CD4-positive, alpha-beta T cell treated with Interleukin-1 beta for 1 hour (primary cell): ENCODE data around the gene ZNF670.
"Not testable (repeated sequence)": the region's sequence is repeated elsewhere in the genome, so short reads cannot be mapped to it uniquely, and the experiment has no call there.

ENCODE experiments used
- DNase-seq, 2 donors: peaks; one replicate each; pipeline ENCODE4 v3.0.0-alpha.2; 2020 to 2022

The ZNF670 gene

DNA sequence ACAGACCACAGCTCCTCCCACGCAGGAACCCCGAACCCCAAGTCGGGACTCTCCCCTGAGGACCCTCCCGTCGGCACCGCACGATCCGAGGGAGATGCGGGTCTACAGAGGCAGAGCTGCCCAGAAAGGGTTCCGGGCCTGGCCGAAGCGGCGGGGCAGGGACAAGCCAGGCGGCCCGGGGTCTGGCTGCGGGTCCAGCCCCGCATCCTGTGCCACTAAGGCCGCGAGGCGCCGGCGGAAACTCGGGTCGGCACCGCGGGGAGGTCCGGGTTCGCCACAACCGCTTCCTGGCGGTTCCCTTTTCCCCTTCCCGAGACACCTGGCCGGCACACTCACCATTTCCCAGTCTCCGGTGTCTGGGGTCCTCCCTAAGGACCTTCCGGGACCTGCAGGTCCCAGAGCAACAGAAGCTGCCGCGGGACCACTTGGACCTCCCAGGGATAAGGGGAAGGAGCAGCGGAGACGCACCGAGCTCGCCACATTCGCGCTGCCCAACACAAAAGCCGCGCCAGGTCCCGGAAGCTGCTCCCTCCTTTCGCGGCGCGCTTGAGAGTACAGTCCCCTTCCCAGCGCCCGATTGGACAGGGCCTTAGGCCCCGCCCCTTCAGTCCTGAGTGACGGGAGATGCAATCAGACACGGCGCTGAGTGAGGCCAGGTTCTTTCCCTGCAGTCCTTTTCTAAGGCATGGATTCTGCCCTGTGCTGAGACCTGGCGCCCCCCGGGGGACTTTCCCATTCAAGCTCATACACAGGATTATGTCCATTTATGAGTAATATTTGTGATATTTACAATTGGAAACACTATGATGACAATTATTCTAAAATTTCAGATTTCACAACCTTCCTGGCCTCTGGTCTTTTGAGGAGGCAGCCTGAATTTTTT lies at the start of gene ZNF670:
Gene ZNF670 (minus strand): TSS at position 554 of the 883 bp plus-strand sequence. CDS start 215 bp downstream, at position 339.
- peak; percentile 84 for DNase-seq

- DNase-seq = not testable (repeated sequence)
These were observed 49.1 kb upstream of the ZNF670 start for GRCh38 chr1:247127519-247128282.

- not testable (repeated sequence) for DNase-seq
These were observed 48.0 kb upstream of the ZNF670 start for GRCh38 chr1:247126601-247127000.

DNA sequence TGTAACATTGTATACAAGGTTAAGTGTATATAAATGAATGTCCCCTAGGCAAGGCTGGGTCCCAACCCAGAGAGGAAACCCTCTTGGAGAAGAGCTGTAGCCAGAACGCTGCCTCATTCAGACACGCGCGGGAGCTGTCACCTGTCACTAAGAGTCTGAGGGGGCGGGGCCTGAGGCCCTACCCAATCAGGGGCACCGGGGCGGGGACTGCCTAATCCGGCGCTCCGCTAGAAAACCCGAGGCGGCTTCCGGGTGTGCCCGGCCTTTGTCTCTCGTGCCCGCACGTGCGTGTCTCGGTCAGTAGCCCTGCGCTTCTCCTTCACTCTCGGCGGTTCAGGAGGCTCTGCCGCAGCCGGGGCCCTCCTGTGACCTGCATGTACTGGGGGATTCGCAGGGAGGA lies 47.6 kb upstream of the ZNF670 start:
- not testable (repeated sequence) for DNase-seq

DNA sequence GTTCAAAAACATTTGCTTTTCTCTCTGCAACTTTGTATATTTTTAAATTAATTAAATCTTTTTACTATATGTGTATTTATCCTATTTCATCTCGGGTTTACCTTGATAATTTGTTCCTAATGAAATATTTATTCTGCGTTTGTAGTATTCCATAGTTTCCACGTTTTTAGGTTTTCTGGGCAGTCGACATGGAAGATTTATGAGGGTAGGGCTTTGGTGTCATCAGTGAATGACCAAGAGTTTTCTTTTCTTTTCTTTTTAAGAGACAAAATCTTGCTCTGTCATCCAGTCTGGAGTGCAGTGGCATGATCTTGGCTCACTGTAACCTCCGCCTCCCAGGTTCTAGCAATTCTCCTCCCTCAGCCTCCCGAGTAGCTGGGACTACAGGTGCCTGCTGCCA lies 42.8 kb upstream of the ZNF670 start:
- DNase-seq = no peak

GRCh38 chr1:247120408-247120668 lies 41.7 kb upstream of the ZNF670 start:
- not testable (repeated sequence) for DNase-seq

DNA sequence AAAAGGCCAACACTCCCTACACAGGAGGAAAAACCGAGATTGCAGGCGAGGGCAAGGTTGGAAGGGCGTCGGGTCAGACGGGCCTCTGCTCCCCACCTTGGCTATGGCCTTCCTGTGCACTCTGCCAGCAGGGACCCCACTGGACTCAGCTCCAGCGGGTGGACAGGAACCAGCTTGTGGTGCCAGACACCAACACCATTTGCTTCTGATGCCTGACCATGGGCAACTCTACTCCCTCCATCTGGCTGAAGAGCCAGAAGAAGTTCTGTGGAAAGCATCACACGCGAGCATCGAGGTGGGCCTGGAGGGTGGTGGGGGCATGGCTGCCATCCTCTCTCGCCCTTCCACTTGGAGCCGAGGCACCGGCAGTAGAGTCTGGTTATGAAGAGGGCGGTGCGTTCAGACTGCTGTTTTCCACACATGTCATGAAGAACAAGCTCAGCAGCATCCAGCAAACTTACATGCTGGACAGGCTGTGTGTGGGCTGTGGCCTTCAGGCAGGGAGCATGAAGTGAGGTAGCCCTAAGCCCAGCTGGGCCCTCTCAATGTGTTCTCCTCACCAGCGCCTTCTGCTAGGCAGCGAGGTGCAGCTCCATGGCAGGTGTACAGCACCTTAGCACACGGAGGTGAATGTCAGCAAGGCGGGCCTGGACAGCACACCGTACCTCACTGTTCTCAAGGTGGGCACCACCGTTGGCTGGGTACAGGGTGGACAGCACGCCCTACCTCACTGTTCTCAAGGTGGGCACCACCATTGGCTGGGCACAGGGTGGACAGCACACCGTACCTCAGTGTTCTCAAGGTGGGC lies 41.2 kb upstream of the ZNF670 start:
- no peak for DNase-seq

DNA sequence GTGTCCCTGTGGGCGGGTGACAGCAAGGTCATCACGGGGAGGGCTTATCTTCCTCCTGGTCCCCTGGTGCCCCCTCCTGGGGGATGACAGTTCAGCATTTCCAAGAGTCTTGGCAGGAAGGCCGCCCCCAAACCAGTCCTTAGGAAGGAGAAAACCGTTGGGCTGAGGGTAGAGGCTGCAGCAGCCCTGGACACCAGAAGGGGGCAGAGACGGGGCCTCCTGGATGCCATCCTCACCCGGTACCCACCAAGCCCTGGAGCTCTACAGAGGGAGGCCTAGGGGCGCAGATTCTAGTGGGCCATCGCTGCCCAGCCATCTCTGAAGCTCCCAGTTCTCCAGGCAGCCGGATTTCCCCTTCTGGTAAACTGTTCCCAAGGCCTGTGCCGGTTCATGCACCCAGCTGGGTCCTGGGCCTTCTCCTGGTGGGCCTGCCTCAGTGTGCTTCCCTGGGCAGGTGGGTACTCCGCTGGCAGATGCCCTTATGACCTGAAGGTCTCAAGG lies 40.4 kb upstream of the ZNF670 start:
- peak in 1 of 2 donors; percentile 39 for DNase-seq

DNA sequence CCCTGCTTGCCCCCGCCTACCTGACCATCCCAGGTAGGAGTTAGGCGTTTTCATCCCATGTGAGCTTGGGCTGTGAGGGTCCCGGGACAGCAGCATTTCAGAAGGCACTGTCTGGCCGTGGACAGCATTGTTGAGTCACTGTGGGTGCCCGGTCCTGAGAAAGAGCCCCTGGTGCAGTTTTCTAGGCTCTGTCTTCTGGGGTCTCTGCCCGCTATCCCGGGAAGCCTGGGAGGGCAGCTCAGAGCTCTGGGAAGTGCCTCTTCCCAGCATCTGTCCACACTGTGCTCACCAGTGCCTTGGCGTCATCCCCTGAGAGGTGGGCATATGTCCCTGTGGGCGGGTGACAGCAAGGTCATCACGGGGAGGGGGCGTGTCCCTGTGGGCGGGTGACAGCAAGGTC lies 36.9 kb upstream of the ZNF670 start:
- no peak for DNase-seq

GRCh38 chr1:247115141-247115510 lies 36.5 kb upstream of the ZNF670 start:
- DNase-seq = no peak

GRCh38 chr1:247114351-247115140 lies 35.9 kb upstream of the ZNF670 start:
- DNase-seq = no peak

DNA sequence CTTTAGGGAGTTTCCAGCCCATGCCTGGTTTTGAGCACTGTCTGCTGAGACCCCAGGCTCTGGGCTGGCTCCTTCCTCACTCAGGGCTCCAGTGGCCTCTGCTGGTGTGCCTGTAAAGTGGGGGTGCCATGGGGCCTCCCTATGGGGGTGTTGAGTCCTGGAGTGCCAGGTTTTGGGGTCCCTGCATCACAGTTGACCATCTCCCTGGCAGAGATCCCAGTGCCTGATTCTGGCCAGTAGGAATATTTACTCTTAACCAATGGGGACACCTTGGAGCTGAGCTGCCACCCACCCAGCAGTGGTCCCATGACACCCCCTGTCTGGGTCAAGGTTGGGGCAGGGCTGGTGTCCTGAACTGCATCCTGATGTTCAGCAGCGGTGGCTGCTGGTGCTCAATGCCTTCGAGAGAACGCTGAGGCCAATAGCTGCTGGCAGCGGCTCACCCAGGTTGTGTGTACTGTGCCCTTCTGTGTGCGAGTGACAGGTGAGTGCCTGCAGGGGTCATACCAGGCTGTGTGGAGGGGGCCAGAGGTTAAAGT lies 35.2 kb upstream of the ZNF670 start:
- DNase-seq = no peak

DNA sequence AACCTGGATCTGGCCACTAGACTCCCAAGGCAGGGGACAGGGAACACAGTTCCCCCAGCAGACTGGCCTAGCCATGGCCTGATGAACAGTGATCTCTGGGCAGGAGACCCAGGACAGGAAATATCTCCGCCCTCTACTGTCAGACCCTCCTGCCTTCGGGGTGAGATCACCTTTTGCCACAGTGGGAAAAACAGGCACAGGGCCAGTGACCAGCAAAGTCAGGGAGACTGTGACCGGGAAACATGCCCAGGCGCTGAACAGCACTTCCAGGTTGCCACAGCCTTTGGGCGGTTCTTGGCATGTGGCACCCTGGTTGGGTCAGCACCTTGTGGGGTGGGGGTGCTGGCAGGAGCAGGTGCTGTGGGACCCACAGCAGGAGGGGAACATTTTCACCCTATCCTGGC lies 34.5 kb upstream of the ZNF670 start:
- no peak for DNase-seq

- no peak for DNase-seq
These were observed 33.8 kb upstream of the ZNF670 start for GRCh38 chr1:247112479-247112781.

DNA sequence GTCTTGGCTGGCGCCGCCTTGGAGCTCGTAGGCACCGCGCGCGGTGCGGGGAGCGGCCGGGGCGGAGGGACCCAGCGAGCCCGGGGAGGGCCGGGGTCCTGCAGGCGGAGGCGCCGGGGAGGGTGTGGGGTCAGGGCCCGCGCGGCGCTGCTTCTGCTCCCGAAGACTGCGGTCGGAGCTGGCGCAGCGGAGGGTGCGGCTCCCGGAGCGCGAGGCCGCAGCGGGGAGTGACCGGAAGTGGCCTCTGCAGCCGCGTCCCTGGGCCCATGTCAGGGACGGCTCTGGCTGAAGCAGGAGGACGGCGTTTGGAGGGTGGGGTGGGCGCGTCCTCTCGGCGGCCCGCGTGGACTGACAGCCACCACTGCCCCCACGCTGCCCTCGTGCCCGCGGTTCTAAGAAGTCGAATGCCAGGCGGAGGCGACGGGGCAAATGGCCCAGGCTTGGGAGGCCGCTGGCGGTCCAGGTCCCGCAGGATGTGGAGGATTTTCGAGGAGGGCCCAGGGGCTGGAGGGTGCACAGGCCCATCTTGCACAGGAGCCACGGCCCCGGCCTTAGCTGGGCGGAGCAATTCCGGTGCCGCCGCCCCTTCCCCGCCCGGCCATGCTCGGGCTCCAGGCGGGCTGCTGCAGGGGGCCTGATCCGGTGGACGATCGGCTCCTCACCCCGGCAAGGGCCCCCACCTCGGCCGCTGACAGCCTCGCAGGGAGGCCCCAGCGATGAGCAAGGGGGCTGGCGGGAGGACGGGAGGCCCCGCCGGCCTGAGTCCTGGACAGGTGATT lies 33.3 kb upstream of the ZNF670 start:
- no peak for DNase-seq

GRCh38 chr1:247111259-247111699 lies 32.7 kb upstream of the ZNF670 start:
- DNase-seq = no peak

- peak in 1 of 2 donors; percentile 9 for DNase-seq
These were observed 32.1 kb upstream of the ZNF670 start for GRCh38 chr1:247110627-247111258.

GRCh38 chr1:247107694-247108093 lies 29.1 kb upstream of the ZNF670 start:
- no peak for DNase-seq

DNA sequence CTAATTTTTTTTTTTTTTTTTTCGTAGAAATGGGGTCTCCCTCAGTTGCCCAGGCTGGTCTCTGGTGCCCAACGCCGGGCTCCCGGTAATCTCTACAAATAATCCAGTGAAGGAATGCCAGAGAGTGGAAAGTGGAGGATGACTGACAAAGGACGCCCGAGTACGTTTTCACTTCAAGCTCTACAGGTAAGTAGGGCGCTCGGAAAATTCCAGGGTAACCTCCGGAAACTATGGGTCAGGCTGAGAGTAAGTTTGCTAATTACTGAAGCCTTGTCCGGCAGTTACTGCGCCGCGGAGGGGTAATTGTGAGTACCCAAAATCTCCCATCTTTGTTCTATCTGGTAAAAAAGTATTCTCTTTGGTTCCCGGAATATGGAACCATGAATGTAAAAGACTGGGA lies 27.4 kb upstream of the ZNF670 start:
- DNase-seq = no peak

- DNase-seq = no peak
These were observed 26.4 kb upstream of the ZNF670 start for GRCh38 chr1:247104965-247105364.
